Lung (tissue), 12 donors: Measurements from ENCODE around the gene ATMIN. TPM values are rescaled to one million over a fixed set of nuclear protein-coding genes. Genes with fewer than 3 reads are reported as not detected.
A peak's percentile ranks its signal among the peaks of the same experiment; 100 is the strongest.

ENCODE experiments used
- ATAC-seq: fragments of 200-7000 bp; cut with Tn5 transposase; one replicate; pipeline ENCODE4 v1.9.1; 2020; ENCODE audit warnings: moderate number of reproducible peaks; ENCODE audit not compliant: insufficient read depth, low FRiP score
- DNase-seq, 3 donors: peaks; one replicate each; pipeline ENCODE4 v3.0.0-alpha.2; 2013 to 2017
- H3K27ac ChIP-seq, 2 donors: one replicate each; pipeline ENCODE4 v1.5.1; 2013; ENCODE audit warnings: mild to moderate bottlenecking in 2 of 2, moderate library complexity in 2 of 2, control low read depth in 1 of 2, inconsistent platforms in 1 of 2, low read depth in 1 of 2, low read length in 1 of 2
- H3K27me3 ChIP-seq, 3 donors: one replicate each; pipeline ENCODE4 v1.5.1; 2013; ENCODE audit warnings: low read length in 2 of 3; ENCODE audit not compliant: control insufficient read depth in 3 of 3, insufficient read depth in 3 of 3
- H3K36me3 ChIP-seq, 4 donors: one replicate each; pipeline ENCODE4 v1.5.1; 2013; ENCODE audit warnings: low read length in 4 of 4, mild to moderate bottlenecking in 1 of 4, moderate library complexity in 1 of 4; ENCODE audit not compliant: control insufficient read depth in 4 of 4, insufficient read depth in 4 of 4
- H3K4me1 ChIP-seq, 5 donors: one replicate each; pipeline ENCODE4 v1.5.1; 2013; ENCODE audit warnings: low read length in 5 of 5, mild to moderate bottlenecking in 2 of 5, moderate library complexity in 1 of 5; ENCODE audit not compliant: control insufficient read depth in 5 of 5, insufficient read depth in 5 of 5
- H3K4me3 ChIP-seq: one replicate; pipeline ENCODE4 v1.5.1; 2013; ENCODE audit warnings: mild to moderate bottlenecking, control low read depth, moderate library complexity
- H3K9ac ChIP-seq, 2 donors: one replicate each; pipeline ENCODE4 v1.5.1; 2013; ENCODE audit warnings: low read length in 2 of 2, control low read depth in 1 of 2; ENCODE audit not compliant: insufficient read depth in 1 of 2
- H3K9me3 ChIP-seq, 4 donors: one replicate each; pipeline ENCODE4 v1.5.1; 2013; ENCODE audit warnings: low read length in 3 of 4, mild to moderate bottlenecking in 1 of 4, moderate library complexity in 1 of 4; ENCODE audit not compliant: control insufficient read depth in 4 of 4, insufficient read depth in 3 of 4
- CTCF ChIP-seq: IDR thresholded peaks from 2 replicates; pipeline ENCODE4 v1.5.1; 2012; ENCODE audit warnings: mild to moderate bottlenecking; ENCODE audit errors: control extremely low read depth, extremely low read depth
- WGBS, 2 donors: extraction: QIAGEN DNeasy Blood & Tissue Kit; methylation state at CpG; one replicate each; pipeline ENCODE4 v1.1.7; 2013; 5-methylcytosine and 5-hydroxymethylcytosine counted together
- polyA plus RNA-seq, 2 donors: library from polyadenylated mRNA; stranded (reverse); fragments of 200-250 nt; gene quantifications; one replicate each; pipeline ENCODE4 v1.2.1, GENCODE V29; 2013
- total RNA-seq, 2 donors: library from RNA; depleted of rRNA in 1 of 2; stranded (reverse); fragments of >200 nt in 1 of 2; gene quantifications; one replicate each; pipeline ENCODE4 v1.2.1, GENCODE V29; 2014 to 2021
- donor health status: control.
- donor health status: control.
- donor health status: Bipolar disorder and iron deficiency.
- donor health status: healthy.
- donor health status: DM: yes; HTN: yes; CAD: no.

Gene ATMIN
- total and polyA plus RNA-seq, 4 donors: 11.6 to 28.8 (median 19.1) TPM

- Histone ChIP-seq H3K27me3 (no peaks in the 10 kb centered on the region), H3K36me3 (peaks cover 0 to 6% (median under 1%) of the 10 kb centered on the region in 4 donors), H3K27ac (peak overlapping the region in 1 of 2 donors; percentile 53), H3K4me3 (no peak overlapping the region), H3K9me3 (no peaks in the 10 kb centered on the region), H3K4me1 (peaks cover 0 to 8% (median 4%) of the 10 kb centered on the region in 5 donors), H3K9ac (no peak overlapping the region)
- DNase-seq (no peak), ATAC-seq (no peak)
- TF ChIP-seq CTCF: no peak
Observed at GRCh38 chr16:80993834-80994233, 41.8 kb upstream of the ATMIN start.

- no peak overlapping the region for H3K4me3 ChIP-seq
- H3K9ac ChIP-seq: no peak overlapping the region
- DNase-seq (no peak), ATAC-seq (no peak)
- H3K36me3 ChIP-seq: peaks cover 0 to 6% (median under 1%) of the 10 kb centered on the region in 4 donors
- no peaks in the 10 kb centered on the region for H3K9me3 ChIP-seq
- H3K27ac ChIP-seq: no peak overlapping the region
- no peak for TF ChIP-seq CTCF
- H3K27me3 ChIP-seq: no peaks in the 10 kb centered on the region
- H3K4me1 ChIP-seq: peaks cover 0 to 8% (median 4%) of the 10 kb centered on the region in 5 donors
Observed at GRCh38 chr16:80994451-80994850, 41.2 kb upstream of the ATMIN start.

- Histone ChIP-seq H3K9me3 (no peaks in the 10 kb centered on the region), H3K4me1 (peaks cover 0 to 5% (median 4%) of the 10 kb centered on the region in 5 donors), H3K36me3 (no peaks in the 10 kb centered on the region), H3K4me3 (no peak overlapping the region), H3K9ac (peak overlapping the region in 1 of 2 donors; percentile 62), H3K27me3 (no peaks in the 10 kb centered on the region), H3K27ac (no peak overlapping the region)
- TF ChIP-seq CTCF: no peak
- DNase-seq (no peak), ATAC-seq (no peak)
- WGBS, 2 donors: 43 to 47% methylated on average over 4 of the region's 4 CpGs
Observed at GRCh38 chr16:80996688-80997138, 38.9 kb upstream of the ATMIN start.
